NCI-H748 (cell line): ENCODE measurements around the gene SSR4.
A peak's percentile ranks its signal among the peaks of the same experiment; 100 is the strongest.
"Not testable (repeated sequence)": the region's sequence is repeated elsewhere in the genome, so short reads cannot be mapped to it uniquely, and the experiment has no call there.

Experiments used
- DNase-seq: peaks from one replicate; lab custom pipeline; 2025; ENCODE audit not compliant: unreplicated experiment; lab: John Stamatoyannopoulos, UW

The SSR4 gene

DNA sequence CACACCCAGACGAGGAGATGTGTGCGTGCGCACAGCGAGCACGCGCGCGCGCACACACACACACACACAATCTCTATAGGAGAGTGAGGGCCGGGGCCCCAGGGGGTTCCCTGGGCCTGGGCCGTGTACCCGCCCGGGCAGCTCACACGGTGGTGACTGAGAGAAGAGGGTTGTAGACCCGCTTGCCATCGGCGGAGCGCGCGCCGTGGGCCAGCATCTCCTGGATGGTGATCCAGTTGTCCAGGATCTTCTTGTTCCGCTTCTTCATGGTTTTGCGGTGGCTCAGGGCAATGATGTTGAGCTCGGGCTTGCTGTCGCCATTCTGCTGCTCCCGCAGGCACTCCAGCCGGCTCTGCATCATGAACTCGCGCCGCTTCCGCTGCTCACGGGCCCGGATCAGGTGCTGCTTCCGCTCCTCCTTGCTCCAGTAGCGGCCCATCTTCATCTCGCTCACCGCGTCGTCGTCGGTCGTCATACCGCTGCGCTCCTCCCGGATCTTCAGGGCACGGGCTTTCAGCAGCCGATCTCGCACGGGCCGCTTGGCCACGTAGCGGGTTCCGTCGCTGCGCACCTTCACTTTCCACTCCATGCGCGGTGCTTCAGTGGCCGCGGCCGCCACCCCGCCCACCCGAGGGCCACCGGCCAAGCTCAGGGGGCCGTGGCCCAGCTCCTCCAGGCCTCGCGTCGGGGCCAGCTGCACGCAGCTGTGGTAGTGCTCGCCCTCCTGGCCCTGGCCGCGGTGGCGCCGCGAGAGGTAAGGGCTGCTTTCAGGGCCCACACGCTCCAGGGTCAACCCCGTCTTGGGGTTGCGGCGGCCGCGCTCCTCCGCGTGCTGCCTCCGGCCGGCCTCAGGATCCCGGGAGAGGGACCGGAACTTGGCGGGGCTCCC, 9.0 kb downstream of the SSR4 start:
- DNase-seq = no peak

DNA sequence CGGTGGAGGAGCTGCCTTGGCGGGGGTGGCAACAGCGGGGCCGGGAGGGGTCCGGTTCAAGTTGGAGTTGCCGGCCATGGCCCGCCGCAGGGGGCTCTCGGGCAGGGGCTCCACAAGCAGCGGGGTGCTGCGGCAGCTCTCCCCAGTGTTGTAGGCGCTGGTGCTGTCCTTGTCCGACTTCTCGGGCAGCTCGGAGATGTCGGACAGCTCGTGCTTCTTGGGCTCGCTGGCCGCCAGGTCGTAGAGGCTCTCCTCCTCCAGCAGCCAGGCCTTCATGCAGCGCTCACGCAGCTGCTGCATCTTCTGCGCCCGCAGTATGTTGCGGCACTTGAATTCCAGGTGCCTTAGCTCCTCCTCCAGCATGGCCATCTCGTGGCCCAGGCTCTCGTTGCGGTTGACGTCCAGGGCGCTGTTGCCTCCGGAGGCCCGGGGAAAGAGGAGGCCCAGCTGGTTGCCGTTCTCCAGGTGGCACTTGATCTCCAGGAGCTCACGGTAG, 9.7 kb downstream of the SSR4 start:
- no peak for DNase-seq

- DNase-seq = no peak
Observed at GRCh38 chrX:153804621-153805020, 10.2 kb downstream of the SSR4 start.

DNA sequence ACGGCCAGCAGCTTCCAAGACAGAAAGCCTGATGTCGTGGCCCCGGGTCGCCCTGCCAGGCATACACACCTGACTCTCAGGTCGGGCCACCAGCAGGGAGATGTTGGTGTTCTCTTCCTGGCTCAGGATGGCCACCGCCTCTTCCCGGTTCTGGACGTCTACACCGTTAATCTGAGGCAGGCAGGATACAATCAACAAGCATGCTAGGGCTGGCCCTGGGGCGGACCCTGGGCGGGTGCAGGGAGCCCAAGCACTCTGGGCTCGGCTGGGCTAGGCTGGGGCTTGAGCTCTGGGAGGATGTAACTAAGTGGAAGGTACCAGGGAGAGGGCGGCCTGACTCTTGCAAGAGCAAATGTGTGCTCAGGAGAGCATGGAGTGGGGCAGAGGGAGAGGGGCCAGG, 11.0 kb downstream of the SSR4 start:
- no peak for DNase-seq

DNA sequence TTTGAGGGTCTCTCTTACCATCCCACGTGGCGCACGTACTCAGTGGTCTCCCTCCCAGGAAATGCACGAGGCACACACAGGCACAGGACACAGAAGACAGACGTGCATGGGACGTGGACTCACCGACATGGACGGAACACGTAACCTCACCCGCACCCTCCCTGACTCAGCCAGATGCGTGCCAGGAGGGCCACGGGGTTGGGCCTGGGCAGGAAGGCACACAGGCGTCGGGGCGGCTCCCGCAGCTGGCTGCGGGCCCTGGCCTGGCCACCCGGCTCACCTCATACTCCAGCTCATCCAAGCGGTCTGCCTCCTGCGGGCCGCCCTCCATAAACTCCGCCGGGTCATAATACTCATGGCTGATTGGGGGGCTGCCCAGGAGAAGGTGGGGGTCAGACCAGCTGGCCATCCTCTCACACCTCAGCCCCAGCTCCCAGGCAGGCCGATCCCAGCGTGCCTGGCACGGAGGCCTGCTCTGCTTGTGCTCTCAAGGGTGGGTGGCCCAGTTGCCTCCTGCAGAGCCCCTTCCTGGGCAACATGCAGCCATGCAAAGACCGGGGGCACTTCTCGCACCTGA, 12.6 kb downstream of the SSR4 start:
- no peak for DNase-seq

GRCh38 chrX:153807976-153808375, 13.5 kb downstream of the SSR4 start:
- DNase-seq = no peak

GRCh38 chrX:153812220-153812619, 17.8 kb downstream of the SSR4 start:
- DNase-seq = peak; percentile 63

GRCh38 chrX:153813161-153813560, 18.7 kb downstream of the SSR4 start:
- no peak for DNase-seq

GRCh38 chrX:153814591-153815315, 20.3 kb downstream of the SSR4 start:
- DNase-seq = no peak

- DNase-seq = no peak
Observed at GRCh38 chrX:153816831-153817690, 22.6 kb downstream of the SSR4 start.

DNA sequence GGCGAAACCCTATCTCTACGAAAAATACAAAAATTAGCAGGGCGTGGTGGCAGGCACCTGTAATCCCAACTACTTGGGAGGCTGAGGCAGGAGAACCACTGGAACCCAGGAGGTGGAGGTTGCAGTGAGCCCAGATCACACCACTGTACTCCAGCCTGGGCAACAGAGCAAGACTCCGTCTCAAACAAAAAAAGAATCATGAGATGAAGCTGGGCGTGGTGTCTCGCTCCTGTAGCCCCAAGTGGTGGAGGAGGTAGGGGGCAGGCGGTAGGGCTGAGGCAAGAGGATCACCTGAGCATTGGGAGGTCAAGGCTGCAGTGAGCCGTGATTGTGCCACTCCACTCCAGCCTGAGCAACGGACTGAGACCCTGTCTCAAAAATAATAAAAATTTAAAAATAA, 23.6 kb downstream of the SSR4 start:
- not testable (repeated sequence) for DNase-seq

DNA sequence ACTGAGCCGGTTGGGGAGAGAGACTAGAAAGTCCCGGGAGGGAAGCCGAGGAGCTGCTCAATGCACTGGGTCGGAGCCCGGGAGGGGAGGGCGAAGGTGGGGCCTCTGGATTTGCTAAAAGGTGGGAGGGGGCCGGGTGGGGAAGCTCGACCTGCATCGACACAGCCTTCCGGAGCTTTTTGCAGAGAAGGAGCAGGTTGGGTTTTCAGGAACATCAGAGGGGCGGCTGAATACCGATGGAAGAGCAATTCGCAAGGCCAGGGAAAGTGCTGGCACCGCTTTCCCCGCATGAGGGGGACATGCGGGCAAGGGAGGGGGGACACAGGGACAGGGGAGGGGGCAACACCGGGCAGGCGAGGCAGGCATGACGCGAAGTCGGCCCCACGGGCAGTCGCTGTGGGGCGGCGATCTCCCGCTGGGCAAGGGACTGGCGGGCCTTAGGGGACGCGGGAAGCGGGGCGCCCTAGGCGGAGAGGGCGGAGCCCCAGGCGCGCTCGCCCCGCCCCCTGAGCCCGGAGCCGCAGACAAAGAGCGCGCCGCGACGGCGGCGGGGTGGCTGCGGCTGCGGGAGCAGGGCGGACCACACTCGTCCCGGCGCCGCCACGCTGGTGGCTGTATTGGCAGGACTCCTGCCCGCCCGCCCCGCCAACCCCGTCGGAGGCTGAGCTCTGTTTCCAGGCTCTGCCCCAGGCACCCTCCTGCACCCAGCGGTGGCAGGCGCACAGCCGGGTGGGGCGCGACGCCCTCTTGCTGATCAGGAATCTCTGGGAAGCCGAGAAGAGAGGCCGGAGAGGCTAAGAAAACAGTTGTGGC, 24.3 kb downstream of the SSR4 start:
- DNase-seq = peak; percentile 71

DNA sequence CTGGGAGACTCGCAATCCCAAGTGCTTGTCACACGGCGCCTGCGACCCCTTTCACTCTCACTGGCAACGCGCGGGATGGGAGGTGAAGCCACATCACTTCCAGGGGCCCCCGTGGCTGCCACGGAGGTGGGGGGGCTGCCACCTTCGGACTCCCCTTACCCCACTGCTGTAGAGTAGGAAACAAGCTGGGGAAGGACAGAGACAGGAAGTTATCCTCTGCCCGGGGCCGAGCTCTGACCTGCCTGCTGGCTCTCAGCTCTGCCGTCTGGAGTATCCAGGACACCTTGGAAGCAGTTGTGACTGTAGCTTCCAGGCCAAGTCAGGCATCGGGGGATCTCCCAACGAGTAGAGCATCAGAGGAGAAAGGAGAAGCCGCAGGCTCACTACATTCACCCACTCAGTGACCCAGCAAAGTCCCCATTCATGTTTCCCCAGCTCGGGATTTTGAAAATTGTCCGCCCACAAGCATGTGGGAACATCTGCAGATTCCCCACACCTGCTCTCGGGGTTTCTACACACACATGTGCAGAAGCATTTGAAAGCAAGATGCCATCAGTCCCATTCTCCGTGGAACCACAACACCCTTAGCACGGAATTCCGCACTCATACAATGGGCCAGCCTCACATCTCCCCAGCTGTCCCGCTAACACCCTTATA, 25.0 kb downstream of the SSR4 start:
- peak; percentile 44 for DNase-seq

DNA sequence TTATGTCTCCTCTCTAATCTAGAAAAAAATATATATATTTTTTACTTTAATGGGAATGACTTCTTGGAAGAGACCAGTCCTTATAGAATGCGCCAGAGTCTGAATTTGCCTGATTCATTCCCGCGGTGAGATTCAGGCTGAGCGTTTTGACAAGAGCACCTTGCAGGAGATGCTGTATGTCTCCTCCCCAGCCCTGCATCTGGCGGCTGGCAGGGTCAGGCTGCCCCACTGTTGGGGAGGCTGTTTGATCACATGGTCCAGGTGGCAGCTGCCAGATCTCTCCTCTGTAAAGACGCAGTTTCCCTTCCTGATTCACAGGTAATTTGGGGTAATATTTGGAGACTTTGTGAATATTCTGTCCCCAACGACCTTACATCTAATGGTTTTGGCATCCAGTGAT, 26.1 kb downstream of the SSR4 start:
- DNase-seq = peak; percentile 15

DNA sequence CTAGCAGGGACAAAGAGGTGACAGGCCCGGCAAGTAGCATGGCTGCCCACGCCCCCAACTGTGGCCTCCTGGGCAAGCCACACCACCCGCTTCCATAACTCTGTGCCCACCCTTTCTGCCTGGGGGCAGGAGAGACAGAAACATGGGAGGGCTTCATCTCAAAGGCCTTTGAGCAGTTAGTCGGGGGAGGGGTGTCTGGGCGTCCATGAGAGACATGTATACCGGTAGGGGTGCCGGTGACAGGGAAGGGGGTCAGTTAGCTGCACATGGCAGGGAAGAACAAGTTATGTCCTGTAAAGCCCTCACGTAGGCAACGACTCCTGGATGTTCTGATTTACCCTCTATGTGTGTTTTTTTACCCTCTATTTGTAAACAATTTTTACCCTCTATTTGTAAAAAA, 26.6 kb downstream of the SSR4 start:
- DNase-seq = no peak

GRCh38 chrX:153824348-153824747, 29.9 kb downstream of the SSR4 start:
- DNase-seq = no peak

DNA sequence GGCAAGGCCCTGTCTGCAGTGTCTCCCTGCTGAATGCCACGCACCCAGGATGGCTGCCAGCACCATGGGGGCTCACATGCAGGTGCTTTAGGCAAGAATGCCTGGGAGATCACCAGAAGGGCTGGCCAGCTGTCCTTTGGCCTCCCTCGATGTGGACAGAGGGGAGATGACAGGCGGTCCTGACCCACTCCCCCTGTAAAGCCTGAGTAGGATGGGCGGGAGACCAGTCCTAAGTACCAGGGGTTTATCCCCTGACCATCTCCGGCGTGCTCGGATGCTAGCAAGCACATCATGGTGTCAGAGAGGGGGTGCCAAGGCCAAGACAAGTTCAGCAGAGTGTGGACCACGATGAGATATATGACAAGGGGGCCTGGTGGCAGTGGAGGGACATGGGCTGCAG, 30.6 kb downstream of the SSR4 start:
- no peak for DNase-seq

GRCh38 chrX:153827016-153827415, 32.5 kb downstream of the SSR4 start:
- DNase-seq = peak; percentile 38

- DNase-seq = no peak
Observed at GRCh38 chrX:153827903-153828302, 33.4 kb downstream of the SSR4 start.

DNA sequence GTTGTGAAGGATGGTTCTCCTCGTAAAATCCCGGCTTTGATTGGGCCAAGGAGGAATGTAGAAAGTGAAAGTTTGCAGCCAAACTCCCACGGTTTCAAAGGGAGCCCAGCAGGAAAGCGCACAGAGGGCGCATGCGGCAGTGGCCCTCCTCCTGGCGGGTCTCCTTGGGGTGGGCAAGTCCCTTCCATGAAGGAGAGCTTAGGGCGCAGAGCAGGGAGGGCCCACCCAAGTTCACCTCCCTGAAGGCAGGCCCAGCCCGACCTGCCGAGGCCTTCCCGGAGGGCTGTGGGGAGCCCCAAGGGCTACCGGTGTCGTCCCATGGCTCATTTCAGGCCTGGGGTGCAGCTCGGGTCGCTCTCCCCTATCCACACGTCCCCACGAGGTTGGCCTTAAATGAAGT, 33.8 kb downstream of the SSR4 start:
- no peak for DNase-seq
